ENCODE data around the gene SLC35D1.
A peak's percentile ranks its signal among the peaks of the same experiment; 100 is the strongest.
"Not testable (repeated sequence)": the region's sequence is repeated elsewhere in the genome, so short reads cannot be mapped to it uniquely, and the experiment has no call there.

The SLC35D1 gene

DNA sequence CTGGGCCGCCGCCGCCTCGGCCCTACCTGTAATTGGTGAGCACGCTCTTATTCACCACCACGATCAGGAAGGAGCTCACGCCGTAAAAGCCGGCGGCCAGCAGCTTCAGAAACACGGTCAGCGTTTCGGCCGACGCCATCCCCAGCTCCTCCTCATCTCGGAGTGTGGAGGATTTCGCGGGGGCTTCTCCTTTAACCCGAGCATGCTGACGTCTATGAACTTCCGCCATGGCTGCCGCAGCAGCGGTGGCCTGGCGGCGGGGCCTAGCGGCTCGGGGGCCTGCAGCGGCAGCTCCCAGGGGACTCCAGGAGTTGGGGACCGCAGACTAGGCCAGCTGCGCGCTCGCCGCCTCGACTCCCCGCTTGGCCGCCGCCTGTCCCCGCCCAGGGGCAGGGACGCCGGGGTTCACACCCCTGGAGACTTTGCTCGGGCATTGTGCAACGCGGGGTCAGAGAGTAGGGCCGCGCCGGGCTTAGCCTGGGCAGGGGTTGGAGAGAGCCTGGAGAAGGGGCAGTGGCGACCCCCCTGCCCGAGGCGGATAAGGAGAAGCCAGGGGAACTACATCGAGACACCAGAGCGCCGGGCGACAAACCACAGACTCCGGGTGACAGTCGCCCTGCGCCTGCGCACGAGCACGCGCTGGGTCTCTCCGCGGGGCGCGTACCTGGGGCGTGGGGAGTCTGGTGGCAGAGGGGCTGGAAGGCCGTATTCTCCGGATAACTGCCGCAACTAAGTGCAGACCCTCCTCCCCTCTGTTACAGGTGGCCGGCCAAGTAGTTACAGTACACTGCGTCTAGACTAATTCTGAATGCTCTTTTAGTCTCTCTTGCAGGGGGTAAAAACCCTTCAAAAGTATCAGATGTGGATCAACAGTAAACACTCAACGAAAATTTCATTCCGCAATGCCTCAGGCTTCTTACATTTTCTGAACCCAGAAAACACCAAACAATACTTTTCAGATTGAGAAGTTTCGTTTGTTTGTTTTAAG is at the start of gene SLC35D1:
Gene SLC35D1, minus strand, starts transcription at position 364 of the 988 bp plus-strand sequence. Its CDS starts 135 bp downstream, at position 229.
- DNase-seq: peak; percentile 68

DNA sequence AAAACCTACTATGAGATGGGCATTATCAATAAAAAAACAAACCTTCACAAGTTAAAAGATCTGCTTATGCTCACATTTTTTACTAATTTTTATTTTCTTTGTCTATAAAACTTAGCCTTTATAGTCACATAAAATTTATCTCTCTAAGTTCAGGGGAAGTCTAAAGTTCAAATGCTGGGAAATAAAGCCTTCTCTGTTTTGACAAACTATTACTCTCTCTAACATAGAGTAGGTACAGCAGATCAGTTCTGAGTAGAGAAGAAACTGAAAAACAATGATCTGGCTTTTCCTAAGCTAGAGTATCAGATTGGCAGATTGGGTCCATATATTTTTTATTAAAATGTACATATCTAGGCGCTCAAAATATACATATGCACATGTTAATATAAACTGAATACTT is 49.6 kb upstream of the SLC35D1 start:
- DNase-seq: no peak

DNA sequence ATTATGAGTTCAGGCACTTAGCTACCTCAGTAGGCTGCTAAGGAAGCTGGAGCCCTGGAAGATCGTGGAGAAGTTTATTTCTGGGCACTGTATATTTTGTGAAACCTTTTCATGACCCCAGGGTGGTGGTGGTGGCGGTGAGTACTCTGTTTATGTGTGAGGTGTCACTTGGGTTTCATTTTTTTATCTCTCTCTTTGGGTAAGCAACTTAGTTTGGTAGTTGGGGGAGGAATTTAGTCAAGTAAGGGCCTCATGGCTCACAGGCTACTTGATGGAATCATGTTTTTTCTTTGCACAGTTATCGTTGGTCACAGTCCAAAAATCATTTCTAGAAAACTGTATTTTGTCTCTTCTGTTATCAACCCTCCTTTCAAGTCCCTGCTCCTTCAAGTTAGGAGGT is 46.9 kb upstream of the SLC35D1 start:
- no peak for DNase-seq

DNA sequence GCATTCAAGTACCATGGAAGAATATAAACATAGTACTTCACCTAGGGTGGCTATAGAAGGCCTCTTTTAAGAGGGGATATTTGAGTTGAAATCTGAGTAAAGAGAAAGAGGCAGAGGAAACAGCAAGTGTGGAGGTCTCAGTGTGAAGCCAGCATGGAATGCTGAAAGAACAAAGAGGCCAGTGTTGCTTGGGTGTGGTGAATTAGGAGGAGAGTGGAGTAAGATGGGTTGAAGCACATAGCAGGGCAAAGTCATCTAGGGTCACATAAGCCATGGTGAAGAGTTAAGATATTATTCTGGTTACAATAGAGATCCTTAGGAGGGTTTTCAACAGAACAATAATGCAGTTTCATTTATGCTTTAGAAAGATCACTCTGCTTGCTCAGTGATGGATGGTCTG is 43.4 kb upstream of the SLC35D1 start:
- no peak for DNase-seq

DNA sequence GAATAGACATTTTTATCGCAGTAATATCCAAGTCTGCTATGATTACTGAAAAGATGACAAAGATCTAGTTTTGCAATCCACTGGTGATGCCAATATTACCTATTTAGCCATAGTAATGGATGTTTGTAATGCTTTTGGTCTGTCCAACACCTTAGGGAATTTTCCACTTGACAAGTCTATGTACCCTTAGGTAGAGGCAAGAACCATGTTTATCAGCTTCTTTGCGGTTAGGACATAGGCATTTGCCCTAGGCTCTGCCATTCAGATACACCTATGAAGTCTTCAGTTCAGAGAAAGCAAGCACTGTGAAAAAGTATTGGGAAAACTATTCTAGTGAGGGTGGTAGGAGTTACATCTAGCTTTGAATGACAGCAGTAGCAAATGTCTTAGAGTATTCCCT is 40.2 kb upstream of the SLC35D1 start:
- DNase-seq: no peak

DNA sequence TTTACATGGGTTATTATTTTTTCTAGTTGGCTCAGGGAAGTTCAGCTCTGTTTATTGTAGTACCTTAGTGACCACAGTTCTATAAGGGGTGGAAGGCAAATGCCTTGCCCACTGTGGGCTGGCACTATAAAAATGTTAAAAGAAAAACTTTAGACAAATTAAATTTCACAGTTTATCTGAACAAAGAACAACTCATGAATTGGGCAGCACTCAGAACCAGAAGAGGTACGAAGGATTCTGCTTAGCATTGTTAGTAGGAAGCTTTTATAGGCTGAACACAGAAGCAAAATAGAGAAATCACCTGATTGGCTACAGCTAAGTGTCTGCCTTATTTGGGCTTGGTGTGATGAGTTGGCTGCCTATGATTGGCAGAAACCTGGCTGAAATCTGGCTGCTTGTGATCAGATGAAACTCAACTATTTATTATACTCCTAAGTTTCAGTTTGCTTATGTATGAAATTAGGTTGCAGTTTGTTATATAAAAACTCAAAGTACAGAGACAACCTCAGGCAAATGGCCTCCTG is 35.8 kb upstream of the SLC35D1 start:
- no peak for DNase-seq

DNA sequence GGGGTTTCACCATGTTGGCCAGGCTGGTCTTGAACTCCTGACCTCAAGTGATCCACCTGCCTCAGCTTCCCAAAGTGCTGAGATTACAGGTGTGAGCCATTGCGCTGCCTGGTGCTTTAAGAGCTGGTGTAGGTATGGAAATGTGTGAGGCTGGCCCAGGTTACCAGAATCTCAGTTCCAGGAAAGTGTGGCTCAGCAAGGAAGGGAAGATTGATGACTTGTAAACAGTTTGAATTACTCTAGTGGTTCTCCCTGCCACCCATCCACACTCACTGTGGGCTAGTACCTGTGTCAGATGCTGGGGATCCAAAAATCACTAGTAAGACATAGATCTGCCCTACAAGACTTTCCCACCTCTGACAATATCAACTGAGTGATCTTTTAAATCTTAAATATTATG is 34.5 kb upstream of the SLC35D1 start:
- no peak for DNase-seq

DNA sequence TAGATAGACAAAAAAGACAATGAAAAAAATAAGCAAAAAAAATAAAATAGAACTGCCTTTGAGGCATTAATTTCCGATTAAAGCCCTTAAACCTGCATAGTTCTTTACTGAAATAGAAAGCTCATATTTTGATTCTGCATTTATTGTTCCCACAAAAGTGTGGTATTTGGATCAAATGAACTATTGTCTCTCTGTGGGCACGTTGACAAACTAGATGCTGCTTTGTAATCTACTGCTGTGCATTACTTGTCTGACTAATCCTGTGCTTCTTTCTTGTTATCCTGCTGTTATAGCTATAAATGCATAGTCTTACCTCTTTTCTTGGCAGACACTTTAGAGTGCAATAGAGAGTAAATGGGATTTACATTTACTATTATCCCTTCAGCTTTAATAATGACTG is 31.4 kb upstream of the SLC35D1 start:
- no peak for DNase-seq

DNA sequence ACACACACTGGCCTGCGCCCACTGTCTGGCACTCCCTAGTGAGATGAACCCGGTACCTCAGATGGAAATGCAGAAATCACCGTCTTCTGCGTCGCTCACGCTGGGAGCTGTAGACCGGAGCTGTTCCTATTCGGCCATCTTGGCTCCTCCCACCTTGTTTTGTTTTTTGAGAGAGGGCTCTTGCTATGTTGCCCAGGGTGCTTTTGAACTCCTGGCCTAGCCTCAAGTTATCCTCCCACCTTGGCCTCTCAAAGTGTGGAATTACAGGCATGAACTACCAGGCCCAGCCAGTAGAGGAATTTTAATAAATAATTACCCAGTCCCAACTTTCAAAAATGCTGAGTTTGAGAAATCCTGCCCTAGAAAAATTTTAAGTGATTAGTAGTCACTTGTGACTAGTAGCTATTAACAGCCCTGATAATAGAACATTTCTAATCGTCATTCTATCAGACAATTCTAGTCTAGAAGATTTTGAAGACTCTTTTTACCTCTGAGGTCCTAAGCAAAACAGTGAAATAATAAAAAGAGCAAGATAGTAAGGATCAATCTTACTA is 30.9 kb upstream of the SLC35D1 start:
- DNase-seq: no peak

DNA sequence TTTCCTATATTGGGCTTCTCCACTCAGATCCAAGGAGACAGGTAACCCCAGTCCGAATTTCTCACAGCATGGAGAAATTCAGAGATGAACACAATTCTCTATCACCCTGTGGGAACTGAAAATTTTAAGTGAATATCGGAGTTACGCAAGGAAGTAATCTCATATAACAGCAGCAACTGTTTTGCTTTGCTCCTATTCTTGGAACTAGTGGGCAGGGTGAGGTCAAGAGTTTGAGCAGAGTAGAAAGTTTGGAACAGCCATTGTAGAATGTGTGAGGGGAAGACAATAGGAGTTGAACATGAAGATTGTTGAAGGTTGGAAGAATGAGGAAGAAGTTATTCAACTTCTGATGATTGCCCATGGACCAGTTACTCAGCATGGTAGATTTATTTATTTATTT is 24.3 kb upstream of the SLC35D1 start:
- DNase-seq: no peak

DNA sequence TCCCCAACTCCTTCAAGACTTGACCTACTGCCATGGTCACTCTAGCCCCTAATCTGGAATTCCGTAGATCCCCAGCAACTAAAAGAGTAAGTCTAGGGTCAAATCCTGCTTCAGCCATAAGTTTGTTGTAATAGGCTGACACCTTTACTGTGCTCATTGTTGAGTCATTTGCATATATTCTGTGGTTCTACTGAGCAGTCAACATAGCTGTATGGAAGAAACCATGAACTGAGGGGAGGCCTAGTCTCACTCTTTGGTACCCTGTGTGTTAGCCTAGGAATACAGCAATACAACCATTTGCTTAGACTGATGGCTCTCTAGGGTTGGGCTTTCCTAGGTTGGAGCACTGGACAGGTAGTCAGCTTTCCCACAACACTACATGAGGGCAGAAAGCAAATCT is 23.6 kb upstream of the SLC35D1 start:
- no peak for DNase-seq

DNA sequence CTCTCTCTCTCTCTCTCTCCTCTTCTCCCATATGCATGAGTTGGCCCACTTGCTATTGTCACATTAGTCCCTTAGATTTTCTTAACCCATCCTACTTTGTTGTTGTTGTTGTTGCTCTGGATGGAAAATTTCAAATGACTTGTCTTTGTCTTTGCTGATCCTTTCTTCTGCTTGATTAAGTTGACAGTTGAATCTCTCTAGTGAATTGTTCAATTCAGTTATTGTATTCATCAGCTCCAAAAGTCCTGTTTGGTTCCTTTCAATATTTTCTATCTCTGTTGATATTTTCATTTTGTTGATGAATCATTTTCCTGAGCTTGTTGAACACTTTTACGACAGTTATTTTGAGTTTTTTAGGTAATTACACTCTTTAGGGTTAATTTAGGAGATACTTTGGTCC is 18.8 kb upstream of the SLC35D1 start:
- DNase-seq: no peak

DNA sequence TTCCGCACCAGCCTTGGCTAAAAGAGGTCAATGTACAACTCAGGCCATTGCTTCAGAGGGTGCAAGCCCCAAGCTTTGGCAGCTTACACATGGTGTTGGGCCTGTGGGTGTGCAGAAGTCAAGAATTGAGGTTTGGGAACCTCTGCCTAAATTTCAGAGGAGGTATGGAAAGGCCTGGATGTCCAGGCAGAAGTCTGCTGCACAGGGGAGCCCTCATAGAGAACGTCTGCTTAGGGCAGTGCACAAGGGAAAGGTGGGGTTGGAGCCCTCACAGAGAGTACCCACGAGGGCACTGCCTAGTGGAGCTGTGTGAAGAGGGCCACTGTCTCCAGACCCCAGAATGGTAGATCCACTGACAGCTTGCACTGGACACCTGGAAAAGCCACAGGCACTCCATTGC is 13.7 kb upstream of the SLC35D1 start:
- not testable (repeated sequence) for DNase-seq

DNA sequence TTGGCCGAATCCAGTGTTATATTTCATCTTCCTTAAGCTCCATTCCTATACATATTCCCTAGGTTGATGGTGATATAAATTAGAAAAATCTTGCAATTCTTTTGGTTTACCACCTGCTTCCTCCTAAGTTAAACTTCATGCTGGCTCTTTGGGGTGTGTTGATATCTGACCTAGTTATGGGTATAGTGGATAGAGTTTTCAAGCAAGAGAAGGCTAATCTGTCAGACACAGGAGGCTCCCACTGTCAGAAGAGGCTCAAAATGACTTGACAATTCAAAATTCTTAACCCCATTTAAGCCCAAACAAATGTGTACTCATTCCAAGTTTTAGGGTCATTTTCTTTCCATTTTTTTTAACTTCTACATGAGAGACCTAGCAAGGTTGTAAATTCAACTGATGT is 8.5 kb upstream of the SLC35D1 start:
- DNase-seq: no peak

DNA sequence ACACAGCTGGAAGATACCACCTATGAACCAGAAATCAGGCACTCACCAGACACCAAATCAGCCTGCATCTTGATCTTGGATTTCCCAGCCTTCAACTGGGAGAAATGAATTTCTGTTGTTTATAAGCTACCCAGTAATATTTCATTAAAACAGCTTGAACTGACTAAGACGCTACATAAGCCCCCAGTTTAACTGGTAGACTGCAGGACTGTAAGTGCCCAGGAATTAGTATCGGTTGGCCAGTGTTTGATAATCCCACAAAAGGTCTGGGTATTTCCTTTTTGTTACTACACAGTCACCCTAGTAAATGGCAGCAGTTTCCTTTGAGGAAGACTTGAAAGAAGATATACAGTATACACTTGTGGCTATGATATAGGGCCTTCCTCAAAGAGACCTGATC is 7.3 kb upstream of the SLC35D1 start:
- peak; percentile 17 for DNase-seq

DNA sequence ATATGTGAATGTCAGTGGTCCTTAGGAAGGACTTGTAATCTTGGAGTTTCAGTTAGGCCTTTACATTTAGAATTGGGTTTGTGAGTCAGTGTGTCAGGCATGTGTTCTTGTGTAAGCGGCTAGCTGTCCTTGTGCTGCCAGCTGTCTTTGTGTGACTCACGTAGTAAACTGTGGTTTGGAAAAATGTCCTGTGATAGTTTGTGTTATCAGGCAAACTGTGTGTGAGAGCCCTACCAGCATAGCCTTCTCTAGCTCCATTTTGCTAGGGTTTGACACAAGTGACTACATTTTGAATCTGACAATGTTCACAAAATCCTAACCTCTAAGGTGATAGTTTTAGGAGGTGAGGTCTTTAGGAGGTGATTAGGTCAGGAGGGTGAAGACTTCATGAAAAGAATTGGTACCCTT is 6.9 kb upstream of the SLC35D1 start:
- DNase-seq: peak; percentile 98

DNA sequence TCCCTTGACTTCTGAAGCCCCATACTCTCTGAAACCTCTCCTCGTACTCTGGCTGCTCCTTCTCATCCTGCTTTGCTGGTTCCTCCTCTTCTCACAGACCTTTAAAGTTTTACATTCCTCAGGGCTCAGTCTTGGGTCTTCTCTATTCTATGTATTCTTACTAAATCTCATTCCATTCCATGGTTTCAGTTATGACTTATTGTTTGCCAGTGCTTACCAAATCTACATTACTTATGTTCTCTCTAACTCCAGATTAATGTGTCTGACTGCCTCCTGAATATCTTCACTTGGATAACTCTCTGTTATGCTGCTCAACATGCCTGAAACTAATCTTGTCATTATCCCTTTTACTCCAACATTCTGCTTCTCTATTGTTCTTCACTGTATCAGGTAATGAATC is 5.4 kb upstream of the SLC35D1 start:
- peak; percentile 15 for DNase-seq

DNA sequence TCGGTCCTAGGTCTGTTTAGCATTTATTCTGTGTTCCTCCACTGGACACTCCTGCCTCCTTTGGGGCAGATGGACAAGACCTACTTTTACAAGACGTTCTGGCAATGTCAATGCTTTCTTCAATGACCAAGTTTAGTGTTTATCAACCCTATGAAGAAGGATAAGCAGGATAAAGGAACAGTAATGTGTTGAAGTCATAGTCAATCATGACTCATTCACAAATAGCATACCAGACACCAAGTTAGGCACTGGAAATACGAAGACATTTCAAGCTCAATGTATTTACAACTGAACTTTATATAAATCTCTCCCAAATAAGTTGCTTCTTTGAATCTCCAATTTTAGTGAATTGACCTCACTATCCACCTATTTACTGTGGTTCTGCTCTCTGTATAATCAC is 4.8 kb upstream of the SLC35D1 start:
- peak; percentile 38 for DNase-seq

DNA sequence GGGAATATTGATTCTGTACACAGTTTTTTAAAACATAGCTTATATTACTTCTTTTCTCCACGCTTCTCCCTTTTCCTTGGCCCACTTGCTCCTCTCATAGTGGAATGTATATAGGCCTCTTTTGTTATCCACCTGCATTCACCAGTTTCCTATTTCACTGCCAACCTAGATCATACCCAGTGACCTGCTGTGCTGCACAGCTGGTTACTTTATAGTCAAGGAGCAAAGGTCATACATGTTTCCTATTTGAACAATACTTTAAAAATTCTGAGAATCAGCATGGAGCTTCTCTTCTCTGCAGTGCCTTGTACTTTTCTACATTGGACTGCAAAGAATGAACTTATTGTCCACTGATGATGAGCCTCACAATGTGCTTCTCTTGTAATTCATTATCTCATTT is 4.3 kb upstream of the SLC35D1 start:
- DNase-seq: no peak

DNA sequence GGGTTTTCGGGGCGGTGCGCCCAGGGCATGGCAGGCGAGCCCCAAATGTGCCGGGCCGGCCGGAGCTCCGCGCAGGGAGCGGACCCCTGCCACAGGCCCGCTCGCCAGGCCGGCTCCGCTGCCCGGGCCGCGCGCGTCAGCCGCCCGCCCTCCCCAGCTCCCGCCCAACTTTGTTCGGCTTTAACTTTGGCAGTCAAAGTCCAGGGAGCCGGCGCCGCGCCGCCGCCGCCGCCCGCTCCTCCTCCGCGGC is 488 bp downstream of the SLC35D1 start:
- no peak for DNase-seq

DNA sequence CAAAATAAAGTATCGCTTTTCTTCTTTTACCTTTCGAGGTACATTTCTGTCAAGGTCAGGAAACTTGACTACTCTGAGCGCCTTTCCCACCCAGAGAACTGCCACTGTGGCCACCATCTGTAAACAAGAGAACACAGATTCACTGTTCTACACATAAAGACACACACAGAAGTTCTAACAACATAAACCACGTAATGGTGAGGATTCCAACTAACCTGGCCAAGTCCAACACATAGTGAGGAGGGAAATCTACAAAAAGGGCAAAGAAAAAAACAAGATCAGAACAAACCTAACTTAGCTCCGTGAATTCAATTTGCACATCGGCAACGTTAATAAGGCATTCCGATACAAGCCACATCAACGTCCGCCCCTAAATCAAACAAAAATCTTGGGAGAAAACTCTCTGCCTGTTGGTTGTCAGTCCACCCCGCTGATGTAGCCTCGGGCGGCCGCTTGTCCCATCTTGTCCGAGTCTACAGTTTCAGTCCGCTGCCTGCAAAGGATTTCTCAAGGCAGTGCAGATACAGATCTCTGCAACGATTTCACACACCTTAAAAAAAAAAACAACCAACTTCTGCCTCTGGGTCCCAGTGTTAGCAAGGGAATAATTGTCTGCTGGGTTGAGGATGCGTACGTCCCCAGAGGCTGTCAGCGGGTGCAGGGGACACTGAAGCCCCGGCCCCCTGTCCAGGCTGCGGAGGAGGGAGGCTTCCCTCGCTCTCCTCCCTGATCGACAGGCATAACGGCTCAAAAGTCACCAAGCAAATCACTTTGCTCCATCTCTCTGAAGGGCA is 1.0 kb downstream of the SLC35D1 start:
- peak; percentile 65 for DNase-seq

DNA sequence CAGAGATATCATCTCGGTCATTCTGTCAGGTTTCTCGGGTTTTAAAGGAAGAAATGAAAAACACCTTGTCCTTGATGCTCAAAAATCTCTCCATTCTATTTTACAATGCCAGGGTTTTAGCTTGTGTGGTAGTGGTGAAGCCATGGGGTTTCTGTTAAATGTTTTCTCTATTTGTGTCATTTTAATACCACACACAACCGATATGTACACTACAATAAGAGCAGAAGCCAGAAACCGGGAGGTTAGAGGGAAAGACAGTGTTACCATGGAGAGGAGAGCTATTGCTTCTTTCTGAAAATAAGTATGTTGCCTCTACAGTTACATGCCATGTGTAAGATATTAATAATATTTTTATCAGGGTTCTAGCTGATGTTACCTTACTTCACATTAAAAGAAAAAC is 2.8 kb downstream of the SLC35D1 start:
- DNase-seq: no peak

DNA sequence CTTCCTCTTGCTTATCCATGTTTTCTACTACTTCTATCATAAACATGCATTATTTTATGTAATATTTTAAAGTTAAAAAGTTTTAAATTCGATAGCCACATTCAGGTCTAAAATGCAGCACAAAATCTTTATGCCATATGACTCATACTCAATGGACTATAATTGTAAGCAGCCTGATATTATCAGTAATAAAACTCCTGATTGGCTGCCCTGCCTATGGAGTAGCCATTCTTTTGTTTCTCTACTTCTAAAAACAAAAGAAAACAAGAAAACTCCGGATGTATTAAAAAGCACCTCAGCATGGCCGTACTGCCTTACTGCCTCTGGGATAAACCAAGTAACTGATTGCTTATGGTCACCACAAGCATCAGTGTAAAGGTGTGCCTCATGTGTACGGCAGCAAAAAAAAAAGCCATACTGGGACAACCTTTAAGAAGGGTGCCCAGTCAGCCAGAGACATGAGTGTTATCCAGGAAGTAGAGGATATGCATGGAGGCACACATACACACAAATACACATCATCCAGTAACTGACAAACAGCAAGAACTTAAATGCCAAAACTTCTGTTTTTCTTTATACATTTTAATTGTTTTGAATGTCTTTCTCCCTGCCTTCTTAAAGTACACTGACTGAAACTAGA is 9.2 kb downstream of the SLC35D1 start:
- no peak for DNase-seq
